H9 (cell line): ENCODE measurements around the gene SCIN. TPM values are rescaled to one million over a fixed set of nuclear protein-coding genes. Genes with fewer than 3 reads are reported as not detected.
"Not testable (repeated sequence)": the region's sequence is repeated elsewhere in the genome, so short reads cannot be mapped to it uniquely, and the experiment has no call there.

Experiments
- DNase-seq: peaks from one replicate; pipeline ENCODE4 v3.0.0-alpha.2; 2017
- H2AFZ ChIP-seq: one replicate; pipeline ENCODE4 v1.6.1; 2013; ENCODE audit warnings: mild to moderate bottlenecking, low read length, control low read depth, moderate library complexity
- H2AK5ac ChIP-seq: 2 replicates; pipeline ENCODE4 v1.6.1; 2013; ENCODE audit warnings: low read length, control low read depth, mixed read lengths; ENCODE audit not compliant: insufficient read length
- H2BK120ac ChIP-seq: one replicate; pipeline ENCODE4 v1.6.1; 2013; ENCODE audit warnings: low read depth, mild to moderate bottlenecking, low read length, control low read depth, inconsistent platforms; ENCODE audit not compliant: poor library complexity, severe bottlenecking
- H2BK12ac ChIP-seq: 2 replicates; pipeline ENCODE4 v1.6.1; 2013; ENCODE audit warnings: low read length, control low read depth, mixed read lengths, low read depth; ENCODE audit not compliant: insufficient read length
- H2BK15ac ChIP-seq: 2 replicates; pipeline ENCODE4 v1.6.1; 2013; ENCODE audit warnings: low read depth, low read length, control low read depth
- H2BK20ac ChIP-seq: one replicate; pipeline ENCODE4 v1.6.1; 2013; ENCODE audit warnings: low read depth, mild to moderate bottlenecking, low read length, control low read depth, inconsistent platforms; ENCODE audit not compliant: poor library complexity, severe bottlenecking
- H2BK5ac ChIP-seq: 2 replicates; pipeline ENCODE4 v1.6.1; 2013; ENCODE audit warnings: low read length, control low read depth, mixed read lengths; ENCODE audit not compliant: insufficient read length
- H3K14ac ChIP-seq: 2 replicates; pipeline ENCODE4 v1.6.1; 2013; ENCODE audit warnings: low read length, control low read depth; ENCODE audit not compliant: insufficient read depth
- H3K18ac ChIP-seq: 2 replicates; pipeline ENCODE4 v1.6.1; 2013; ENCODE audit warnings: low read depth, mild to moderate bottlenecking, mixed read lengths, low read length, control low read depth; ENCODE audit not compliant: insufficient read length
- H3K23ac ChIP-seq: 2 replicates; pipeline ENCODE4 v1.6.1; 2013; ENCODE audit warnings: low read length, control low read depth, mixed read lengths, low read depth; ENCODE audit not compliant: insufficient read length
- H3K23me2 ChIP-seq: 2 replicates; pipeline ENCODE4 v1.6.1; 2013; ENCODE audit warnings: low read depth, mild to moderate bottlenecking, mixed read lengths, low read length, control low read depth; ENCODE audit not compliant: insufficient read length, poor library complexity, severe bottlenecking
- H3K27ac ChIP-seq: 2 replicates; pipeline ENCODE4 v1.5.1; 2013; ENCODE audit warnings: low read length, control low read depth, mixed read lengths, low read depth; ENCODE audit not compliant: insufficient read length
- H3K27me3 ChIP-seq: 2 replicates; pipeline ENCODE4 v1.6.1; 2013; ENCODE audit warnings: low read length, control low read depth, inconsistent platforms; ENCODE audit not compliant: insufficient read depth
- H3K4ac ChIP-seq: 2 replicates; pipeline ENCODE4 v1.6.1; 2013; ENCODE audit warnings: low read depth, mild to moderate bottlenecking, control low read depth, inconsistent platforms, low read length, moderate library complexity
- H3K4me1 ChIP-seq: 2 replicates; pipeline ENCODE4 v1.6.1; 2013; ENCODE audit warnings: low read length, control low read depth, inconsistent platforms; ENCODE audit not compliant: insufficient read depth
- H3K4me2 ChIP-seq: 2 replicates; pipeline ENCODE4 v1.6.1; 2013; ENCODE audit warnings: low read length, control low read depth, mixed read lengths; ENCODE audit not compliant: insufficient read length, insufficient read depth
- H3K56ac ChIP-seq: 2 replicates; pipeline ENCODE4 v1.6.1; 2013; ENCODE audit warnings: low read depth, mild to moderate bottlenecking, mixed read lengths, low read length, control low read depth; ENCODE audit not compliant: insufficient read length
- H3K79me1 ChIP-seq: 2 replicates; pipeline ENCODE4 v1.6.1; 2013; ENCODE audit warnings: low read depth, mild to moderate bottlenecking, moderate library complexity, low read length, control low read depth, inconsistent platforms; ENCODE audit not compliant: insufficient read depth, poor library complexity, severe bottlenecking
- H3K79me2 ChIP-seq: 2 replicates; pipeline ENCODE4 v1.6.1; 2013; ENCODE audit warnings: low read length, control low read depth, inconsistent platforms; ENCODE audit not compliant: insufficient read depth
- H3K9ac ChIP-seq: 2 replicates; pipeline ENCODE4 v1.6.1; 2013; ENCODE audit warnings: low read length, control low read depth, mixed read lengths; ENCODE audit not compliant: insufficient read length; ENCODE audit errors: extremely low read depth
- H3K9me3 ChIP-seq: one replicate; pipeline ENCODE4 v1.6.1; 2013; ENCODE audit warnings: low read depth, low read length, inconsistent platforms; ENCODE audit not compliant: control insufficient read depth
- H3T11ph ChIP-seq: one replicate; pipeline ENCODE4 v1.6.1; 2013; ENCODE audit warnings: mild to moderate bottlenecking, low read length, control low read depth, inconsistent platforms
- H4K20me1 ChIP-seq: one replicate; pipeline ENCODE4 v1.6.1; 2013; ENCODE audit not compliant: control insufficient read depth, insufficient read length, insufficient read depth
- H4K5ac ChIP-seq: 2 replicates; pipeline ENCODE4 v1.6.1; 2013; ENCODE audit warnings: low read depth, mild to moderate bottlenecking, mixed read lengths, low read length, control low read depth; ENCODE audit not compliant: insufficient read length
- H4K8ac ChIP-seq: replicated peaks from 2 replicates; pipeline ENCODE4 v1.6.1; 2013; ENCODE audit warnings: low read length, control low read depth, mixed read lengths, low read depth; ENCODE audit not compliant: insufficient read length
- H4K91ac ChIP-seq: 2 replicates; pipeline ENCODE4 v1.6.1; 2013; ENCODE audit warnings: low read depth, mild to moderate bottlenecking, moderate library complexity, mixed read lengths, low read length, control low read depth; ENCODE audit not compliant: insufficient read length
- H3K27ac Mint-ChIP-seq, 3 experiments: 2 replicates in 2 of 3; 3 replicates in 1 of 3; pipeline ENCODE4 v1.8.0; 2020 to 2021; ENCODE audit warnings: mixed read lengths in 3 of 3, mild to moderate bottlenecking in 1 of 3, moderate library complexity in 1 of 3
- H3K27me3 Mint-ChIP-seq: 2 replicates; pipeline ENCODE4 v1.8.0; 2021; ENCODE audit warnings: low read depth, mild to moderate bottlenecking, moderate library complexity, mixed read lengths
- H3K36me3 Mint-ChIP-seq, 3 experiments: 2 replicates in 2 of 3; 3 replicates in 1 of 3; pipeline ENCODE4 v1.8.0; 2020 to 2021; ENCODE audit warnings: low read depth in 3 of 3, mixed read lengths in 3 of 3; ENCODE audit not compliant: insufficient read depth in 1 of 3
- H3K4me1 Mint-ChIP-seq, 2 experiments: 2 replicates each; pipeline ENCODE4 v1.8.0; 2020; ENCODE audit warnings: mixed read lengths in 2 of 2
- H3K4me3 Mint-ChIP-seq, 2 experiments: 2 replicates in 1 of 2; 3 replicates in 1 of 2; pipeline ENCODE4 v1.8.0; 2020 to 2021; ENCODE audit warnings: mild to moderate bottlenecking in 2 of 2, mixed read lengths in 2 of 2, moderate library complexity in 1 of 2
- H3K9me3 Mint-ChIP-seq, 2 experiments: 2 replicates in 1 of 2; 3 replicates in 1 of 2; pipeline ENCODE4 v1.8.0; 2020; ENCODE audit warnings: mild to moderate bottlenecking in 2 of 2, mixed read lengths in 2 of 2, moderate library complexity in 1 of 2
- CTCF ChIP-seq: fragments of 200-600 bp; sonication (generic); conservative IDR thresholded peaks from 3 replicates; pipeline ENCODE4 v1.8.0; 2021; ENCODE audit warnings: antibody characterized with exemption, mild to moderate bottlenecking
- whole genome bisulfite sequencing: extraction: QIAGEN DNeasy Blood & Tissue Kit; methylation state at CpG from one replicate; pipeline ENCODE4 v1.1.7; 2013; ENCODE audit warnings: missing lambda C conversion rate, low lambda C conversion rate, mixed read lengths; ENCODE audit not compliant: insufficient read length; ENCODE audit errors: extremely low coverage; 5-methylcytosine and 5-hydroxymethylcytosine counted together
- total RNA-seq: library from RNA; stranded (reverse); gene quantifications from 2 replicates; pipeline ENCODE4 v1.2.1, GENCODE V29; 2021

SCIN gene
- total RNA-seq, 1 experiment from 2014 or later, result 0.44 TPM

- peaks cover 0 to 9% (median 5%) of the 10 kb centered on the region in 3 experiments; a peak in 4 of 7 replicates for H3K36me3 Mint-ChIP-seq
- H2BK15ac ChIP-seq, result no peak overlapping the region
- no peak overlapping the region for H3K56ac ChIP-seq
- no peak overlapping the region for H2BK12ac ChIP-seq
- no peaks in the 10 kb centered on the region for H3K27me3 ChIP-seq
- no peak overlapping the region for H3K4ac ChIP-seq
- no peaks in the 10 kb centered on the region for H3K23me2 ChIP-seq
- no peak overlapping the region for H3K4me2 ChIP-seq
- no peak overlapping the region for H3K18ac ChIP-seq
- no peak for DNase-seq
- H3K79me1 ChIP-seq, result no peaks in the 10 kb centered on the region
- no peak overlapping the region for H2BK20ac ChIP-seq
- peak overlapping the region in 2 of 3 experiments; percentile 10 to 64; a peak in 3 of 7 replicates for H3K27ac Mint-ChIP-seq
- no peak overlapping the region for H2AK5ac ChIP-seq
- peaks cover 9 to 11% of the 10 kb centered on the region in 2 experiments for H3K4me1 Mint-ChIP-seq
- H4K91ac ChIP-seq, result no peak overlapping the region
- no peak overlapping the region for H3T11ph ChIP-seq
- H3K27ac ChIP-seq, result no peak overlapping the region
- no peak overlapping the region for H2AFZ ChIP-seq
- no peak overlapping the region for H3K14ac ChIP-seq
- H3K9me3 Mint-ChIP-seq, result peaks cover 4% of the 10 kb centered on the region in 2 experiments; a peak in 4 of 5 replicates
- no CpG with 5 or more reads among the region's 6 CpGs for WGBS
- H3K9me3 ChIP-seq, result no peaks in the 10 kb centered on the region
- no peaks in the 10 kb centered on the region for H3K79me2 ChIP-seq
- no peaks in the 10 kb centered on the region for H4K20me1 ChIP-seq
- no peak overlapping the region for H3K4me3 Mint-ChIP-seq
- no peak overlapping the region for H2BK120ac ChIP-seq
- no peak overlapping the region for H3K9ac ChIP-seq
- H4K5ac ChIP-seq, result no peak overlapping the region
- H3K4me1 ChIP-seq, result no peaks in the 10 kb centered on the region
- no peak for TF ChIP-seq CTCF
- no peaks in the 10 kb centered on the region for H3K27me3 Mint-ChIP-seq
- H2BK5ac ChIP-seq, result no peak overlapping the region
- no peak overlapping the region for H4K8ac ChIP-seq
- no peak overlapping the region for H3K23ac ChIP-seq
Measured at GRCh38 chr7:12554872-12555271, 15.6 kb upstream of the SCIN start.

GRCh38 chr7:12555695-12556094 is 14.8 kb upstream of the SCIN start:
- not testable (repeated sequence) for H2AK5ac ChIP-seq, H2BK12ac ChIP-seq, H3K36me3 Mint-ChIP-seq, H3T11ph ChIP-seq, H2BK15ac ChIP-seq, H3K27ac ChIP-seq, H2BK20ac ChIP-seq, H3K9ac ChIP-seq, H3K27me3 ChIP-seq, DNase-seq, H2BK5ac ChIP-seq, H3K14ac ChIP-seq, H3K23me2 ChIP-seq, H3K56ac ChIP-seq, H3K23ac ChIP-seq, H3K4me3 Mint-ChIP-seq, H3K4me1 ChIP-seq, H4K5ac ChIP-seq, H4K91ac ChIP-seq, H4K8ac ChIP-seq, H3K18ac ChIP-seq, H3K9me3 Mint-ChIP-seq, H2BK120ac ChIP-seq, H3K79me1 ChIP-seq, H3K27me3 Mint-ChIP-seq, H3K4ac ChIP-seq, H3K9me3 ChIP-seq, H3K4me2 ChIP-seq, H3K79me2 ChIP-seq, H4K20me1 ChIP-seq, H2AFZ ChIP-seq
- Mint-ChIP-seq H3K4me1 (peaks cover 9 to 11% of the 10 kb centered on the region in 2 experiments), H3K27ac (peak overlapping the region in 1 of 3 experiments; percentile 10; a peak in 1 of 7 replicates)
- WGBS, result no CpG with 5 or more reads among the region's 6 CpGs
